ENCODE data around the gene MYO1E.

Gene MYO1E

GRCh38 chr15:59222906-59223550 lies 149.6 kb downstream of the MYO1E start:
- DNase-seq, result no peak

GRCh38 chr15:59221511-59222505 lies 150.9 kb downstream of the MYO1E start:
- no peak for DNase-seq

GRCh38 chr15:59218710-59219109 lies 154.0 kb downstream of the MYO1E start:
- no peak for DNase-seq

- no peak for DNase-seq
These were observed 154.7 kb downstream of the MYO1E start for GRCh38 chr15:59217876-59218498.

GRCh38 chr15:59216911-59217310 lies 155.8 kb downstream of the MYO1E start:
- no peak for DNase-seq

- no peak for DNase-seq
These were observed 162.5 kb downstream of the MYO1E start for GRCh38 chr15:59210186-59210585.

GRCh38 chr15:59208613-59209249 lies 163.9 kb downstream of the MYO1E start:
- no peak for DNase-seq

- no peak for DNase-seq
These were observed 166.0 kb downstream of the MYO1E start, which contains the start of gene LDHAL6B for GRCh38 chr15:59206623-59207183. Gene LDHAL6B, plus strand, starts transcription at chr15:59206843. Its CDS starts 98 bp downstream, at chr15:59206941.

- no peak for DNase-seq
These were observed 166.6 kb downstream of the MYO1E start for GRCh38 chr15:59205839-59206622.

- no peak for DNase-seq
These were observed 169.0 kb downstream of the MYO1E start for GRCh38 chr15:59203657-59204056.

- DNase-seq, result no peak
These were observed 169.7 kb downstream of the MYO1E start for GRCh38 chr15:59203008-59203407.

- DNase-seq, result no peak
These were observed 172.1 kb downstream of the MYO1E start for GRCh38 chr15:59200560-59200959.

GRCh38 chr15:59199626-59200465 lies 172.8 kb downstream of the MYO1E start:
- DNase-seq, result no peak

- no peak for DNase-seq
These were observed 175.2 kb downstream of the MYO1E start for GRCh38 chr15:59197454-59197853.

GRCh38 chr15:59196416-59196815 lies 176.3 kb downstream of the MYO1E start:
- DNase-seq, result no peak

- DNase-seq, result no peak
These were observed 177.9 kb downstream of the MYO1E start for GRCh38 chr15:59194639-59195325.

- no peak for DNase-seq
These were observed 180.8 kb downstream of the MYO1E start for GRCh38 chr15:59191855-59192237.

GRCh38 chr15:59190291-59190690 lies 182.4 kb downstream of the MYO1E start:
- DNase-seq, result no peak

GRCh38 chr15:59189241-59189640 lies 183.4 kb downstream of the MYO1E start:
- DNase-seq, result no peak

- DNase-seq, result no peak
These were observed 186.2 kb downstream of the MYO1E start for GRCh38 chr15:59186501-59186900.
